Measurements from ENCODE around the gene AKAP3. TPM values are rescaled to one million over a fixed set of nuclear protein-coding genes. Genes with fewer than 3 reads are reported as not detected.

AKAP3 gene
- 1.0 TPM for total RNA-seq

- Histone ChIP-seq H3K9me3 (ENCODE audit: control insufficient read depth in 3 of 3, low read length in 3 of 3) (no peaks in the 10 kb centered on the region), H3K27ac (ENCODE audit: low read depth, low read length) (peak within 1 kb of the TSS; percentile 81), H3K36me3 (ENCODE audit: control insufficient read depth in 3 of 3, insufficient read depth in 3 of 3, low read length in 3 of 3) (peaks cover 0 to 2% (median 0%) of the 10 kb centered on the region in 3 donors), H3K9ac (ENCODE audit: low read depth in 1 of 3, low read length in 3 of 3) (peak within 1 kb of the TSS; percentile 84 to 95 (median 93)), H3K27me3 (ENCODE audit: control insufficient read depth in 3 of 3, insufficient read depth in 3 of 3, low read length in 3 of 3) (no peaks in the 10 kb centered on the region), H3K4me1 (ENCODE audit: control insufficient read depth in 3 of 3, insufficient read depth in 3 of 3, low read length in 3 of 3) (peaks cover 15 to 23% (median 21%) of the 10 kb centered on the region in 3 donors), H3K4me3 (ENCODE audit: low read length in 3 of 3) (peak within 1 kb of the TSS; percentile 89 to 100 (median 92))
Observed at GRCh38 chr12:4648501-4649357, at the start of gene AKAP3, which contains the start of gene NDUFA9. Gene AKAP3 (minus strand): TSS chr12:4649051. CDS start chr12:4638196, 10,855 bp downstream. Gene NDUFA9 (plus strand): TSS chr12:4649114. CDS start chr12:4649127, 13 bp downstream.

- H3K36me3 ChIP-seq (ENCODE audit: control insufficient read depth in 3 of 3, insufficient read depth in 3 of 3, low read length in 3 of 3), result peaks cover 15 to 37% (median 28%) of the 10 kb centered on the region in 3 donors
- H3K9ac ChIP-seq (ENCODE audit: low read depth in 1 of 3, low read length in 3 of 3), result no peak overlapping the region
- no peaks in the 10 kb centered on the region for H3K27me3 ChIP-seq (ENCODE audit: control insufficient read depth in 3 of 3, insufficient read depth in 3 of 3, low read length in 3 of 3)
- H3K27ac ChIP-seq (ENCODE audit: low read depth, low read length), result no peak overlapping the region
- H3K9me3 ChIP-seq (ENCODE audit: control insufficient read depth in 3 of 3, low read length in 3 of 3), result no peaks in the 10 kb centered on the region
- no peaks in the 10 kb centered on the region for H3K4me1 ChIP-seq (ENCODE audit: control insufficient read depth in 3 of 3, insufficient read depth in 3 of 3, low read length in 3 of 3)
- no peak overlapping the region for H3K4me3 ChIP-seq (ENCODE audit: low read length in 3 of 3)
Observed at GRCh38 chr12:4690760-4691159, 41.9 kb upstream of the AKAP3 start.

GRCh38 chr12:4685317-4685716 is 36.5 kb upstream of the AKAP3 start:
- H3K36me3 ChIP-seq (ENCODE audit: control insufficient read depth in 3 of 3, insufficient read depth in 3 of 3, low read length in 3 of 3), result peaks cover 40 to 73% (median 68%) of the 10 kb centered on the region in 3 donors
- H3K9me3 ChIP-seq (ENCODE audit: control insufficient read depth in 3 of 3, low read length in 3 of 3), result no peaks in the 10 kb centered on the region
- H3K4me1 ChIP-seq (ENCODE audit: control insufficient read depth in 3 of 3, insufficient read depth in 3 of 3, low read length in 3 of 3), result no peaks in the 10 kb centered on the region
- H3K27me3 ChIP-seq (ENCODE audit: control insufficient read depth in 3 of 3, insufficient read depth in 3 of 3, low read length in 3 of 3), result no peaks in the 10 kb centered on the region
- no peak overlapping the region for H3K4me3 ChIP-seq (ENCODE audit: low read length in 3 of 3)
- no peak overlapping the region for H3K9ac ChIP-seq (ENCODE audit: low read depth in 1 of 3, low read length in 3 of 3)
- no peak overlapping the region for H3K27ac ChIP-seq (ENCODE audit: low read depth, low read length)

GRCh38 chr12:4681732-4682131 is 32.9 kb upstream of the AKAP3 start:
- Histone ChIP-seq H3K9ac (ENCODE audit: low read depth in 1 of 3, low read length in 3 of 3) (no peak overlapping the region), H3K4me3 (ENCODE audit: low read length in 3 of 3) (no peak overlapping the region), H3K27me3 (ENCODE audit: control insufficient read depth in 3 of 3, insufficient read depth in 3 of 3, low read length in 3 of 3) (no peaks in the 10 kb centered on the region), H3K27ac (ENCODE audit: low read depth, low read length) (no peak overlapping the region), H3K9me3 (ENCODE audit: control insufficient read depth in 3 of 3, low read length in 3 of 3) (no peaks in the 10 kb centered on the region), H3K4me1 (ENCODE audit: control insufficient read depth in 3 of 3, insufficient read depth in 3 of 3, low read length in 3 of 3) (no peaks in the 10 kb centered on the region), H3K36me3 (ENCODE audit: control insufficient read depth in 3 of 3, insufficient read depth in 3 of 3, low read length in 3 of 3) (peaks cover 29 to 49% (median 48%) of the 10 kb centered on the region in 3 donors)

GRCh38 chr12:4679711-4680110 is 30.9 kb upstream of the AKAP3 start:
- Histone ChIP-seq H3K9me3 (ENCODE audit: control insufficient read depth in 3 of 3, low read length in 3 of 3) (no peaks in the 10 kb centered on the region), H3K9ac (ENCODE audit: low read depth in 1 of 3, low read length in 3 of 3) (no peak overlapping the region), H3K4me1 (ENCODE audit: control insufficient read depth in 3 of 3, insufficient read depth in 3 of 3, low read length in 3 of 3) (no peaks in the 10 kb centered on the region), H3K4me3 (ENCODE audit: low read length in 3 of 3) (no peak overlapping the region), H3K36me3 (ENCODE audit: control insufficient read depth in 3 of 3, insufficient read depth in 3 of 3, low read length in 3 of 3) (peaks cover 17 to 30% (median 29%) of the 10 kb centered on the region in 3 donors), H3K27ac (ENCODE audit: low read depth, low read length) (no peak overlapping the region), H3K27me3 (ENCODE audit: control insufficient read depth in 3 of 3, insufficient read depth in 3 of 3, low read length in 3 of 3) (no peaks in the 10 kb centered on the region)

- no peaks in the 10 kb centered on the region for H3K9me3 ChIP-seq (ENCODE audit: control insufficient read depth in 3 of 3, low read length in 3 of 3)
Observed at GRCh38 chr12:4665236-4665635, 16.4 kb upstream of the AKAP3 start.

GRCh38 chr12:4663971-4664505 is 15.2 kb upstream of the AKAP3 start:
- H3K9ac ChIP-seq (ENCODE audit: low read depth in 1 of 3, low read length in 3 of 3), result no peak overlapping the region

More at GRCh38 chr12:4665236-4665635, 16.4 kb upstream of the AKAP3 start:
- no peak overlapping the region for H3K9ac ChIP-seq (ENCODE audit: low read depth in 1 of 3, low read length in 3 of 3)
- H3K4me1 ChIP-seq (ENCODE audit: control insufficient read depth in 3 of 3, insufficient read depth in 3 of 3, low read length in 3 of 3), result no peaks in the 10 kb centered on the region
- H3K36me3 ChIP-seq (ENCODE audit: control insufficient read depth in 3 of 3, insufficient read depth in 3 of 3, low read length in 3 of 3), result peaks cover 59 to 91% (median 80%) of the 10 kb centered on the region in 3 donors
- H3K27me3 ChIP-seq (ENCODE audit: control insufficient read depth in 3 of 3, insufficient read depth in 3 of 3, low read length in 3 of 3), result no peaks in the 10 kb centered on the region
- no peak overlapping the region for H3K4me3 ChIP-seq (ENCODE audit: low read length in 3 of 3)
- H3K27ac ChIP-seq (ENCODE audit: low read depth, low read length), result no peak overlapping the region

GRCh38 chr12:4653691-4654090 is 4.8 kb upstream of the AKAP3 start:
- Histone ChIP-seq H3K36me3 (ENCODE audit: control insufficient read depth in 3 of 3, insufficient read depth in 3 of 3, low read length in 3 of 3) (peaks cover 18 to 39% (median 34%) of the 10 kb centered on the region in 3 donors), H3K9me3 (ENCODE audit: control insufficient read depth in 3 of 3, low read length in 3 of 3) (no peaks in the 10 kb centered on the region), H3K9ac (ENCODE audit: low read depth in 1 of 3, low read length in 3 of 3) (no peak overlapping the region), H3K27me3 (ENCODE audit: control insufficient read depth in 3 of 3, insufficient read depth in 3 of 3, low read length in 3 of 3) (no peaks in the 10 kb centered on the region), H3K27ac (ENCODE audit: low read depth, low read length) (no peak overlapping the region), H3K4me3 (ENCODE audit: low read length in 3 of 3) (no peak overlapping the region), H3K4me1 (ENCODE audit: control insufficient read depth in 3 of 3, insufficient read depth in 3 of 3, low read length in 3 of 3) (peaks cover 11 to 18% (median 14%) of the 10 kb centered on the region in 3 donors)

More at GRCh38 chr12:4663971-4664505, 15.2 kb upstream of the AKAP3 start:
- Histone ChIP-seq H3K36me3 (ENCODE audit: control insufficient read depth in 3 of 3, insufficient read depth in 3 of 3, low read length in 3 of 3) (peaks cover 61 to 91% (median 80%) of the 10 kb centered on the region in 3 donors), H3K27me3 (ENCODE audit: control insufficient read depth in 3 of 3, insufficient read depth in 3 of 3, low read length in 3 of 3) (no peaks in the 10 kb centered on the region), H3K4me3 (ENCODE audit: low read length in 3 of 3) (no peak overlapping the region), H3K27ac (ENCODE audit: low read depth, low read length) (no peak overlapping the region), H3K9me3 (ENCODE audit: control insufficient read depth in 3 of 3, low read length in 3 of 3) (no peaks in the 10 kb centered on the region), H3K4me1 (ENCODE audit: control insufficient read depth in 3 of 3, insufficient read depth in 3 of 3, low read length in 3 of 3) (no peaks in the 10 kb centered on the region)

- H3K4me1 ChIP-seq (ENCODE audit: control insufficient read depth in 3 of 3, insufficient read depth in 3 of 3, low read length in 3 of 3), result peaks cover 11 to 18% (median 14%) of the 10 kb centered on the region in 3 donors
- H3K9me3 ChIP-seq (ENCODE audit: control insufficient read depth in 3 of 3, low read length in 3 of 3), result no peaks in the 10 kb centered on the region
Observed at GRCh38 chr12:4653257-4653656, 4.4 kb upstream of the AKAP3 start.

GRCh38 chr12:4649358-4649661 is 459 bp upstream of the AKAP3 start:
- Histone ChIP-seq H3K27ac (ENCODE audit: low read depth, low read length) (peak overlapping the region; percentile 81), H3K4me1 (ENCODE audit: control insufficient read depth in 3 of 3, insufficient read depth in 3 of 3, low read length in 3 of 3) (peaks cover 15 to 23% (median 21%) of the 10 kb centered on the region in 3 donors), H3K9ac (ENCODE audit: low read depth in 1 of 3, low read length in 3 of 3) (peak overlapping the region; percentile 84 to 95 (median 93)), H3K9me3 (ENCODE audit: control insufficient read depth in 3 of 3, low read length in 3 of 3) (no peaks in the 10 kb centered on the region), H3K36me3 (ENCODE audit: control insufficient read depth in 3 of 3, insufficient read depth in 3 of 3, low read length in 3 of 3) (peaks cover 0 to 3% (median 2%) of the 10 kb centered on the region in 3 donors), H3K27me3 (ENCODE audit: control insufficient read depth in 3 of 3, insufficient read depth in 3 of 3, low read length in 3 of 3) (no peaks in the 10 kb centered on the region), H3K4me3 (ENCODE audit: low read length in 3 of 3) (peak overlapping the region; percentile 89 to 100 (median 92))

More at GRCh38 chr12:4653257-4653656, 4.4 kb upstream of the AKAP3 start:
- H3K27ac ChIP-seq (ENCODE audit: low read depth, low read length), result no peak overlapping the region
- no peaks in the 10 kb centered on the region for H3K27me3 ChIP-seq (ENCODE audit: control insufficient read depth in 3 of 3, insufficient read depth in 3 of 3, low read length in 3 of 3)
- no peak overlapping the region for H3K4me3 ChIP-seq (ENCODE audit: low read length in 3 of 3)
- no peak overlapping the region for H3K9ac ChIP-seq (ENCODE audit: low read depth in 1 of 3, low read length in 3 of 3)
- peaks cover 18 to 38% (median 34%) of the 10 kb centered on the region in 3 donors for H3K36me3 ChIP-seq (ENCODE audit: control insufficient read depth in 3 of 3, insufficient read depth in 3 of 3, low read length in 3 of 3)

Data from skeletal muscle tissue (tissue), 4 donors.